Subcutaneous abdominal adipose tissue (tissue), 5 donors: ENCODE results near the gene CCNY.

Experiments used
- H3K27ac ChIP-seq: one replicate; pipeline ENCODE4 v1.7.0; 2013; ENCODE audit warnings: low read depth, mild to moderate bottlenecking, inconsistent platforms, low read length, moderate library complexity
- H3K27me3 ChIP-seq, 5 donors: one replicate each; pipeline ENCODE4 v1.7.0; 2013; ENCODE audit warnings: low read length in 5 of 5, inconsistent platforms in 1 of 5; ENCODE audit not compliant: control insufficient read depth in 5 of 5, insufficient read depth in 4 of 5
- H3K36me3 ChIP-seq, 5 donors: one replicate each; pipeline ENCODE4 v1.7.0; 2013; ENCODE audit warnings: low read length in 5 of 5; ENCODE audit not compliant: control insufficient read depth in 5 of 5, insufficient read depth in 5 of 5
- H3K4me1 ChIP-seq, 5 donors: one replicate each; pipeline ENCODE4 v1.7.0; 2013; ENCODE audit warnings: low read length in 5 of 5, mild to moderate bottlenecking in 3 of 5, moderate library complexity in 1 of 5; ENCODE audit not compliant: control insufficient read depth in 5 of 5, insufficient read depth in 5 of 5
- H3K4me3 ChIP-seq, 5 donors: one replicate each; pipeline ENCODE4 v1.7.0; 2013; ENCODE audit warnings: low read length in 5 of 5, low read depth in 1 of 5
- H3K9ac ChIP-seq, 5 donors: one replicate each; pipeline ENCODE4 v1.7.0; 2013; ENCODE audit warnings: low read length in 5 of 5, mild to moderate bottlenecking in 4 of 5, moderate library complexity in 3 of 5
- H3K9me3 ChIP-seq, 5 donors: one replicate each; pipeline ENCODE4 v1.7.0; 2013; ENCODE audit warnings: low read length in 5 of 5; ENCODE audit not compliant: control insufficient read depth in 5 of 5
- donor health status: healthy.
- donor health status: healthy.
- donor health status: healthy.
- donor health status: healthy.
- donor health status: healthy.

Gene CCNY

GRCh38 chr10:35329520-35329919, 6.8 kb upstream of the CCNY start:
- Histone ChIP-seq H3K9ac (peak overlapping the region in 1 of 5 donors; percentile 5), H3K9me3 (no peaks in the 10 kb centered on the region), H3K27ac (no peak overlapping the region), H3K4me3 (no peak overlapping the region), H3K4me1 (peaks cover 0 to 17% (median 8%) of the 10 kb centered on the region in 5 donors), H3K27me3 (no peaks in the 10 kb centered on the region), H3K36me3 (peaks cover 0 to 3% (median 0%) of the 10 kb centered on the region in 5 donors)

- Histone ChIP-seq H3K9me3 (no peaks in the 10 kb centered on the region), H3K27me3 (no peaks in the 10 kb centered on the region), H3K4me1 (peaks cover 5 to 30% (median 20%) of the 10 kb centered on the region in 5 donors), H3K36me3 (peaks cover 0 to 3% (median 0%) of the 10 kb centered on the region in 5 donors), H3K27ac (peak overlapping the region; percentile 25), H3K9ac (no peak overlapping the region), H3K4me3 (no peak overlapping the region)
Observed at GRCh38 chr10:35331894-35332640, 4.2 kb upstream of the CCNY start.

- Histone ChIP-seq H3K4me3 (no peak overlapping the region), H3K36me3 (peaks cover 0 to 3% (median 0%) of the 10 kb centered on the region in 5 donors), H3K9ac (peak overlapping the region in 2 of 5 donors; percentile 4 to 42), H3K27ac (peak overlapping the region; percentile 6), H3K27me3 (no peaks in the 10 kb centered on the region), H3K4me1 (peaks cover 5 to 52% (median 43%) of the 10 kb centered on the region in 5 donors), H3K9me3 (no peaks in the 10 kb centered on the region)
Observed at GRCh38 chr10:35334297-35334696, 2.0 kb upstream of the CCNY start.

GRCh38 chr10:35335133-35336083, 901 bp upstream of the CCNY start:
- no peaks in the 10 kb centered on the region for H3K9me3 ChIP-seq
- H3K27me3 ChIP-seq, result no peaks in the 10 kb centered on the region
- H3K4me3 ChIP-seq, result peak overlapping the region; percentile 80 to 93 (median 86)
- H3K4me1 ChIP-seq, result peaks cover 5 to 52% (median 47%) of the 10 kb centered on the region in 5 donors
- peaks cover 0 to 3% (median 0%) of the 10 kb centered on the region in 5 donors for H3K36me3 ChIP-seq
- peak overlapping the region; percentile 73 for H3K27ac ChIP-seq
- H3K9ac ChIP-seq, result peak overlapping the region; percentile 57 to 93 (median 90)

GRCh38 chr10:35336921-35337823, 863 bp downstream of the CCNY start:
- Histone ChIP-seq H3K27me3 (no peaks in the 10 kb centered on the region), H3K9ac (peak overlapping the region in 4 of 5 donors; percentile 74 to 81 (median 76)), H3K4me1 (peaks cover 5 to 60% (median 56%) of the 10 kb centered on the region in 5 donors), H3K9me3 (no peaks in the 10 kb centered on the region), H3K36me3 (no peaks in the 10 kb centered on the region), H3K4me3 (peak overlapping the region; percentile 63 to 93 (median 87)), H3K27ac (peak overlapping the region; percentile 56)

- no peak overlapping the region for H3K4me3 ChIP-seq
- H3K9me3 ChIP-seq, result no peaks in the 10 kb centered on the region
- H3K27me3 ChIP-seq, result no peaks in the 10 kb centered on the region
- no peak overlapping the region for H3K27ac ChIP-seq
- no peak overlapping the region for H3K9ac ChIP-seq
- H3K4me1 ChIP-seq, result peaks cover 5 to 49% (median 45%) of the 10 kb centered on the region in 5 donors
- no peaks in the 10 kb centered on the region for H3K36me3 ChIP-seq
Observed at GRCh38 chr10:35339942-35340341, 3.6 kb downstream of the CCNY start.

GRCh38 chr10:35340975-35341374, 4.7 kb downstream of the CCNY start:
- H3K4me3 ChIP-seq, result no peak overlapping the region
- H3K4me1 ChIP-seq, result peaks cover 0 to 45% (median 42%) of the 10 kb centered on the region in 5 donors
- H3K27me3 ChIP-seq, result no peaks in the 10 kb centered on the region

GRCh38 chr10:35341521-35341920, 5.2 kb downstream of the CCNY start:
- no peaks in the 10 kb centered on the region for H3K36me3 ChIP-seq
- H3K27ac ChIP-seq, result no peak overlapping the region
- no peaks in the 10 kb centered on the region for H3K9me3 ChIP-seq
- H3K27me3 ChIP-seq, result no peaks in the 10 kb centered on the region
- peaks cover 0 to 50% (median 47%) of the 10 kb centered on the region in 5 donors for H3K4me1 ChIP-seq
- no peak overlapping the region for H3K4me3 ChIP-seq
- H3K9ac ChIP-seq, result no peak overlapping the region

More at GRCh38 chr10:35340975-35341374, 4.7 kb downstream of the CCNY start:
- Histone ChIP-seq H3K9me3 (no peaks in the 10 kb centered on the region), H3K9ac (peak overlapping the region in 1 of 5 donors; percentile 63), H3K36me3 (no peaks in the 10 kb centered on the region), H3K27ac (no peak overlapping the region)

GRCh38 chr10:35342183-35342753, 6.0 kb downstream of the CCNY start:
- H3K27ac ChIP-seq, result no peak overlapping the region
- peaks cover 0 to 53% (median 52%) of the 10 kb centered on the region in 5 donors for H3K4me1 ChIP-seq

More at GRCh38 chr10:35342183-35342753, 6.0 kb downstream of the CCNY start:
- Histone ChIP-seq H3K9ac (no peak overlapping the region), H3K4me3 (no peak overlapping the region), H3K27me3 (no peaks in the 10 kb centered on the region), H3K9me3 (no peaks in the 10 kb centered on the region), H3K36me3 (no peaks in the 10 kb centered on the region)
